DOHH2 (cell line): ENCODE measurements around the gene SV2B.

ENCODE experiments used
- CTCF ChIP-seq: fragments of 200-600 bp; sonication (generic); IDR thresholded peaks from one replicate; pipeline ENCODE4 v1.5.1; 2014; ENCODE audit warnings: antibody characterized with exemption, mild to moderate bottlenecking, low read depth, low read length; ENCODE audit not compliant: poor library complexity, severe bottlenecking
- EZH2phosphoT487 ChIP-seq: fragments of 200-600 bp; sonication (generic); IDR thresholded peaks from 2 replicates; pipeline ENCODE4 v1.6.1; 2017; ENCODE audit warnings: borderline replicate concordance, mild to moderate bottlenecking, antibody characterized with exemption, low read length, moderate library complexity, mixed read lengths

GRCh38 chr15:91244919-91245318 lies 144.9 kb downstream of the SV2B start:
- TF ChIP-seq CTCF (no peak), EZH2phosphoT487 (no peak)
